ENCODE data around the gene CARMIL1.

Gene CARMIL1

DNA sequence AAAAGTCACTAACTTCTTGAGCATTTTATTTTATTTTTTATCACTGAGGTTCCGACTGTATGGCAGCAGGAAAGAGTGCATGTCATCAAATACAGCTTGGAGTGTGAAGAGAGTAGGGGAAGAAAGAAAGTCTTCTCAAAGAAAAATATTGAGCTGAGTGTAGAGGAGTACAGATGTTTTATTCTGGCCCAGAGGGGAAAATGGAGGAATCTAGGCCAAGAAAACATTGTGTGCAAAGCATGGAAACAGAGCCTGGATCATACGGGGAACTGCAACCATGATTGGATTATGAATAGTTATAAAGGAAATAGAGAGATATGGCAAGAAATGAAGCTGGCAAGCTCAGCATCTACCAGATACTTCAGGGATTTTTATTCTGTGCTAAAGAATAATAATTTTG, 268.6 kb downstream of the CARMIL1 start:
- no peak overlapping the region for H3K9ac ChIP-seq (ENCODE audit: low read depth, low read length)

GRCh38 chr6:25548451-25548850, 269.3 kb downstream of the CARMIL1 start:
- no peaks in the 10 kb centered on the region for H3K9me3 ChIP-seq (ENCODE audit: insufficient read depth, low read depth, low read length)
- no peaks in the 10 kb centered on the region for H3K36me3 ChIP-seq (ENCODE audit: insufficient read depth, low read length)
- H3K9ac ChIP-seq (ENCODE audit: low read depth, low read length): no peak overlapping the region
- no peak overlapping the region for H3K4me3 ChIP-seq (ENCODE audit: low read length)
- no peaks in the 10 kb centered on the region for H3K4me1 ChIP-seq (ENCODE audit: insufficient read depth, low read length)
- no peaks in the 10 kb centered on the region for H3K27me3 ChIP-seq (ENCODE audit: insufficient read depth, low read length)
- no peak overlapping the region for H3K27ac ChIP-seq (ENCODE audit: low read depth, low read length)
- WGBS: 82% methylated on average over 2 of the region's 2 CpGs

More for the DNA sequence above, 268.6 kb downstream of the CARMIL1 start:
- Histone ChIP-seq H3K27ac (ENCODE audit: low read depth, low read length) (no peak overlapping the region), H3K9me3 (ENCODE audit: insufficient read depth, low read depth, low read length) (no peaks in the 10 kb centered on the region), H3K4me3 (ENCODE audit: low read length) (no peak overlapping the region), H3K4me1 (ENCODE audit: insufficient read depth, low read length) (no peaks in the 10 kb centered on the region), H3K36me3 (ENCODE audit: insufficient read depth, low read length) (no peaks in the 10 kb centered on the region), H3K27me3 (ENCODE audit: insufficient read depth, low read length) (no peaks in the 10 kb centered on the region)
- WGBS: 68% methylated on average over 2 of the region's 2 CpGs

DNA sequence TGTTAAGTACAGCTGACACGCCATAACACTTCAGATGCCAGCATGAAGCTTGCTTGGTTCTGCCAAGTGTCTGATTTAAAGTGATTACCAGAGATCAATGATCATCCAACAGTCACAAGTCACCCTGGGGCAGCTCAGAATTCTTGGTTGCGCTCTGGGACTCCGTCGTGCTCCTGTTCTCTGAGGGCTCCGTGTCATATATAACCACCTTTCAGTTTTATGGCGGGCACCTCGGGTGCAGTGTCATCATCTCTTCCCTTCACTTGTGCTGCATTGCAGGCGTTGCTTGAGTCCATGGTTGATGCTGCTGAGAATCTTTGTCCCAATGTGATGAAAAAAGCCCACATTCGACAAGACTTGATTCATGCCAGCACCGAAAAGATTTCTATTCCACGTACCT, 271.5 kb downstream of the CARMIL1 start:
- H3K9me3 ChIP-seq (ENCODE audit: insufficient read depth, low read depth, low read length): no peaks in the 10 kb centered on the region
- no peak overlapping the region for H3K4me3 ChIP-seq (ENCODE audit: low read length)
- no peaks in the 10 kb centered on the region for H3K36me3 ChIP-seq (ENCODE audit: insufficient read depth, low read length)
- 94% methylated on average over 11 of the region's 11 CpGs for WGBS
- no peak overlapping the region for H3K27ac ChIP-seq (ENCODE audit: low read depth, low read length)
- no peaks in the 10 kb centered on the region for H3K27me3 ChIP-seq (ENCODE audit: insufficient read depth, low read length)
- H3K9ac ChIP-seq (ENCODE audit: low read depth, low read length): no peak overlapping the region
- H3K4me1 ChIP-seq (ENCODE audit: insufficient read depth, low read length): no peaks in the 10 kb centered on the region

- no peaks in the 10 kb centered on the region for H3K9me3 ChIP-seq (ENCODE audit: insufficient read depth, low read depth, low read length)
- H3K4me3 ChIP-seq (ENCODE audit: low read length): no peak overlapping the region
- H3K36me3 ChIP-seq (ENCODE audit: insufficient read depth, low read length): no peaks in the 10 kb centered on the region
- no peaks in the 10 kb centered on the region for H3K27me3 ChIP-seq (ENCODE audit: insufficient read depth, low read length)
- 100% methylated on average over 1 of the region's 3 CpGs for WGBS
- H3K27ac ChIP-seq (ENCODE audit: low read depth, low read length): no peak overlapping the region
- no peak overlapping the region for H3K9ac ChIP-seq (ENCODE audit: low read depth, low read length)
- H3K4me1 ChIP-seq (ENCODE audit: insufficient read depth, low read length): no peaks in the 10 kb centered on the region; the same call in 1 of the 2 replicates
Observed at GRCh38 chr6:25553502-25553901, 274.3 kb downstream of the CARMIL1 start.

GRCh38 chr6:25555188-25555587, 276.0 kb downstream of the CARMIL1 start:
- WGBS: 96% methylated on average over 2 of the region's 2 CpGs
- no peak overlapping the region for H3K9ac ChIP-seq (ENCODE audit: low read depth, low read length)
- H3K4me3 ChIP-seq (ENCODE audit: low read length): no peak overlapping the region
- H3K9me3 ChIP-seq (ENCODE audit: insufficient read depth, low read depth, low read length): no peaks in the 10 kb centered on the region
- H3K36me3 ChIP-seq (ENCODE audit: insufficient read depth, low read length): no peaks in the 10 kb centered on the region
- H3K27me3 ChIP-seq (ENCODE audit: insufficient read depth, low read length): no peaks in the 10 kb centered on the region
- no peak overlapping the region for H3K27ac ChIP-seq (ENCODE audit: low read depth, low read length)
- H3K4me1 ChIP-seq (ENCODE audit: insufficient read depth, low read length): no peaks in the 10 kb centered on the region; the same call in 1 of the 2 replicates

DNA sequence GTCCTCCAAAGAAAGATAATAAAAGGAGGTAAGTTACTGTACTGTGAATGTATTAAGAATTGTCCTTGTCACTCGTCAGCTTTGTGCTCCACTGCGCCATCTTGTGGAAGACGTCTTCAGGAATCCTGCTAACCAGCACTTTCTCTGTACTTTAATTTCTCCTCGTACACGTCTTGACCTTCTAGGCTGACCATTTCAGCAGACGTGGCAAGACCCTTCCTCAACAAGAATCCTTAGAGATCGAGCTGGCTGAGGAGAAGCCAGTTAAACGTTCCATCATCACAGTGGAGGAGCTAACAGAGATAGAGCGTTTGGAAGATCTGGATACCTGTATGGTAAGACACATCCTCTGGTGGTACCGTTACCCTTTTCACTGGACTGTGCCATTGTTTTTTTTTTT, 277.3 kb downstream of the CARMIL1 start:
- 35% methylated on average over 10 of the region's 10 CpGs for WGBS
- Histone ChIP-seq H3K4me3 (ENCODE audit: low read length) (no peak overlapping the region), H3K27ac (ENCODE audit: low read depth, low read length) (no peak overlapping the region), H3K9ac (ENCODE audit: low read depth, low read length) (no peak overlapping the region), H3K4me1 (ENCODE audit: insufficient read depth, low read length) (no peaks in the 10 kb centered on the region; the same call in 1 of the 2 replicates), H3K9me3 (ENCODE audit: insufficient read depth, low read depth, low read length) (no peaks in the 10 kb centered on the region), H3K27me3 (ENCODE audit: insufficient read depth, low read length) (no peaks in the 10 kb centered on the region), H3K36me3 (ENCODE audit: insufficient read depth, low read length) (no peaks in the 10 kb centered on the region)

GRCh38 chr6:25558155-25558817, 279.1 kb downstream of the CARMIL1 start:
- Histone ChIP-seq H3K4me1 (ENCODE audit: insufficient read depth, low read length) (no peaks in the 10 kb centered on the region; the same call in 1 of the 2 replicates), H3K9ac (ENCODE audit: low read depth, low read length) (no peak overlapping the region), H3K27ac (ENCODE audit: low read depth, low read length) (no peak overlapping the region), H3K4me3 (ENCODE audit: low read length) (no peak overlapping the region), H3K9me3 (ENCODE audit: insufficient read depth, low read depth, low read length) (no peaks in the 10 kb centered on the region), H3K27me3 (ENCODE audit: insufficient read depth, low read length) (no peaks in the 10 kb centered on the region), H3K36me3 (ENCODE audit: insufficient read depth, low read length) (0 out of 2 replicates have a peak, but pooled peaks cover under 1% of the 10 kb centered on the region)
- WGBS: 87% methylated on average over 3 of the region's 3 CpGs

GRCh38 chr6:25560865-25561264, 281.7 kb downstream of the CARMIL1 start:
- no peaks in the 10 kb centered on the region; the same call in 1 of the 2 replicates for H3K4me1 ChIP-seq (ENCODE audit: insufficient read depth, low read length)
- H3K27me3 ChIP-seq (ENCODE audit: insufficient read depth, low read length): no peaks in the 10 kb centered on the region
- WGBS: 95% methylated on average over 2 of the region's 2 CpGs
- H3K9ac ChIP-seq (ENCODE audit: low read depth, low read length): no peak overlapping the region
- H3K9me3 ChIP-seq (ENCODE audit: insufficient read depth, low read depth, low read length): no peaks in the 10 kb centered on the region
- no peak overlapping the region for H3K4me3 ChIP-seq (ENCODE audit: low read length)
- H3K27ac ChIP-seq (ENCODE audit: low read depth, low read length): no peak overlapping the region
- 0 out of 2 replicates have a peak, but pooled peaks cover 3% of the 10 kb centered on the region for H3K36me3 ChIP-seq (ENCODE audit: insufficient read depth, low read length)

GRCh38 chr6:25564943-25565342, 285.8 kb downstream of the CARMIL1 start:
- H3K4me1 ChIP-seq (ENCODE audit: insufficient read depth, low read length): no peaks in the 10 kb centered on the region
- no peak overlapping the region for H3K27ac ChIP-seq (ENCODE audit: low read depth, low read length)
- H3K9me3 ChIP-seq (ENCODE audit: insufficient read depth, low read depth, low read length): no peaks in the 10 kb centered on the region
- H3K27me3 ChIP-seq (ENCODE audit: insufficient read depth, low read length): no peaks in the 10 kb centered on the region
- no peak overlapping the region for H3K4me3 ChIP-seq (ENCODE audit: low read length)
- no peak overlapping the region for H3K9ac ChIP-seq (ENCODE audit: low read depth, low read length)
- 0 out of 2 replicates have a peak, but pooled peaks cover 3% of the 10 kb centered on the region for H3K36me3 ChIP-seq (ENCODE audit: insufficient read depth, low read length)

DNA sequence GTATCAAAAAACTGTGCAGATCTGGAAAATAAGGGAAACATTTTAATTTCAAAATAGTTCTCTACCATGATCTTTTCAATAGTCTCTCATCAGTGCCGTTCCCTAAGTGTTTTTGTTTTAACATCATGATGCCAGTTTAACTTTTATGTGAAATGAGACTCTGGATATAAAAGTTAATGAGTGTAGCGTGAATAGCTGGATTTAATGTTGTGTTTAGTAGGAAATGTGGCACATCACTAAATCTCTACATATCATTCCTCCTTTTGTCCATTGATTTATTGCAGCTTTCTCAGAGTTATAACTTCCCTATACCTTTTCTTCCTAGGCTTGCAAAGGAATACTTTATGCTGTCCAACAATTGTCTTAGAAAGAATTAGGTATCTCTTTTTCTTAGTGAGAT, 291.4 kb downstream of the CARMIL1 start:
- no peak overlapping the region for H3K4me3 ChIP-seq (ENCODE audit: low read length)
- no peaks in the 10 kb centered on the region for H3K9me3 ChIP-seq (ENCODE audit: insufficient read depth, low read depth, low read length)
- no peaks in the 10 kb centered on the region for H3K4me1 ChIP-seq (ENCODE audit: insufficient read depth, low read length)
- H3K36me3 ChIP-seq (ENCODE audit: insufficient read depth, low read length): no peaks in the 10 kb centered on the region
- no peaks in the 10 kb centered on the region for H3K27me3 ChIP-seq (ENCODE audit: insufficient read depth, low read length)
- 100% methylated on average over 1 of the region's 2 CpGs for WGBS
- H3K9ac ChIP-seq (ENCODE audit: low read depth, low read length): no peak overlapping the region
- no peak overlapping the region for H3K27ac ChIP-seq (ENCODE audit: low read depth, low read length)

GRCh38 chr6:25576919-25577318, 297.7 kb downstream of the CARMIL1 start:
- H3K27me3 ChIP-seq (ENCODE audit: insufficient read depth, low read length): no peaks in the 10 kb centered on the region
- H3K9me3 ChIP-seq (ENCODE audit: insufficient read depth, low read depth, low read length): no peaks in the 10 kb centered on the region
- H3K27ac ChIP-seq (ENCODE audit: low read depth, low read length): no peak overlapping the region
- H3K4me1 ChIP-seq (ENCODE audit: insufficient read depth, low read length): no peaks in the 10 kb centered on the region
- H3K4me3 ChIP-seq (ENCODE audit: low read length): no peak overlapping the region
- H3K9ac ChIP-seq (ENCODE audit: low read depth, low read length): no peak overlapping the region
- H3K36me3 ChIP-seq (ENCODE audit: insufficient read depth, low read length): 0 out of 2 replicates have a peak, but pooled peaks cover 4% of the 10 kb centered on the region
- WGBS: 94% methylated on average over 2 of the region's 2 CpGs

- H3K4me3 ChIP-seq (ENCODE audit: low read length): no peak overlapping the region
- H3K9ac ChIP-seq (ENCODE audit: low read depth, low read length): no peak overlapping the region
- H3K36me3 ChIP-seq (ENCODE audit: insufficient read depth, low read length): peaks cover 10% of the 10 kb centered on the region; the same call in 1 of the 2 replicates
- no peak overlapping the region for H3K27ac ChIP-seq (ENCODE audit: low read depth, low read length)
- H3K4me1 ChIP-seq (ENCODE audit: insufficient read depth, low read length): no peaks in the 10 kb centered on the region
- H3K9me3 ChIP-seq (ENCODE audit: insufficient read depth, low read depth, low read length): no peaks in the 10 kb centered on the region
- H3K27me3 ChIP-seq (ENCODE audit: insufficient read depth, low read length): no peaks in the 10 kb centered on the region
Observed at GRCh38 chr6:25578538-25578937, 299.4 kb downstream of the CARMIL1 start.
